HG02970 (cell line): ENCODE data around the gene PPP1R9A.

Experiments
- ATAC-seq: cut with Tn5 transposase; IDR thresholded peaks from one replicate; pipeline ENCODE4 v1.9.1; 2021; ENCODE audit warnings: mild to moderate bottlenecking, moderate library complexity, moderate number of reproducible peaks; ENCODE audit not compliant: unreplicated experiment, low FRiP score

Gene PPP1R9A

DNA sequence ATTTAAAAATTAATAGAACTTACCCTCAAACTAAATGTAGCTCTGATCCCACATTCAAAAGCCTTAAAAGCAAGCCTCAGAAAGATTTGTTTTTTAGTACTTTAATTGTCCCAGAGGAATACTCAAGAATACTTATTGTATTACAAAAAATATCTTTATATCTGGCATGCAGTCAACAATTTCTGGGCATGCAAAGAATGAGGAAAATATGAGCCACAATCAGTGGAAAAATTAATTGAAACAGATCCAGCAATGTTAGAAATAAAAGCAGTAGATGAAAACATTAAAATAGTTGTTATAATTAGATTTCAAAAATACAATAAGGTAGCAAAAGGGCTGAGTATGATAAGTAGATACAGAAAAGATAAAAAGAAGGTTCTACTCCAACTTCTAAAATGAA lies 262.3 kb downstream of the PPP1R9A start:
- ATAC-seq = no peak

GRCh38 chr7:95172420-95172819 lies 265.0 kb downstream of the PPP1R9A start:
- no peak for ATAC-seq

DNA sequence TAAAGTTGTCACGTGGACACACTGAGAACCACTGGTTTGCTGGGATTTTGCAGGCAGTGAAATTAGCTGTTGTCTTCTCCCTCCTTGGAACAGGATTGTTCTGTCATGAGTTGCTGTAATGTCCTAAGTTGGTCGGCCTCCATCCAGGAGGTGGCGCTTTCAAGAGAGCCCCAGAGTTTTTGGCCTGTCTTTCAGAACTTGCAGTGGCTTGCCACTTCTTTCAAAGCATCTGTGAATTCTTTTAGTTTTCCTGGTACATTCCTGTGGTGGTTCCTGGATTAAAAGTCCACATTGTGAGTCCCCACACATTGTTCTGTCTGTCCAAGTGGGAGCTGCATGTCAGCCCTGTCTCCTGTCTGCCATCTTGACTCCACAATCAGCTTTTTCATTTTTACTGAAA lies 283.1 kb downstream of the PPP1R9A start:
- ATAC-seq = no peak

DNA sequence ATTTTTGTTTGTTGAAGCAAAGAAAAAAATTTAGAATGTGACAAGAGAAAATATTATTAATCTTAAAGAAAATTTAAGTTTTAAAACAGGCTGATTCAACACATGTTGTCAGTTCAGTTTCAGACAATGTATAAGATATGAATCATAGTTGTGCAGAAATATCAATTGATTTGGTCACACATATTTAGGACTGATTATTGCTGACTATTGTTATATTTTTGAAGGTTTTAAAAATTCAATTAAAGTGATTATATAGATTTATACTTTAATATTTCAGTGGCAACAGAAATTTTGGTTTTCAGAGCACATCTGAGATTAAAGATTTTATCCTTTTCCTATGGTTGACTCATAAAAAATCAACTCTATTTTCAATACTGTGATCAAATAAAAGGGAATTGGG lies 284.4 kb downstream of the PPP1R9A start:
- ATAC-seq = no peak

GRCh38 chr7:95198863-95199262 lies 291.5 kb downstream of the PPP1R9A start:
- ATAC-seq = no peak

- ATAC-seq = no peak
Observed at GRCh38 chr7:95199779-95200558, 292.6 kb downstream of the PPP1R9A start.

DNA sequence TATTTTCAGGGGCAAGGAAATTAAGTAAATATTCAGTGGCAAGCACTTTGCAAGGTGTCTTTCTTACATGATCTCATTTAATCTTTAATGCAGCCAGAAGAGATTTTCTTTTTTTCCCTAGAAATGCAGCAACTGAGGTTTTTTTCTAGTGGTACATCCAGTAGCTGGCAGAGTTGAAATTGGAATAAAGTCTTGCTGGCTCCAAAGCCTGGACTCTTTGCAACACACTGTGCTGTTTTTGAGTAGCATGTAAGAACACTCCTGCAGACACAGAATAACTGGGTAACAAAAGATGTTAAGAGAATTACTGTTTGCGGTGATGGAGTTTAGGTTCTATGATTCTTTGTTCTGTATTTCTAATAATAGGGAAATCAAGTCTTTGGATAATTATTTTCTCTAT lies 293.3 kb downstream of the PPP1R9A start:
- ATAC-seq = no peak

DNA sequence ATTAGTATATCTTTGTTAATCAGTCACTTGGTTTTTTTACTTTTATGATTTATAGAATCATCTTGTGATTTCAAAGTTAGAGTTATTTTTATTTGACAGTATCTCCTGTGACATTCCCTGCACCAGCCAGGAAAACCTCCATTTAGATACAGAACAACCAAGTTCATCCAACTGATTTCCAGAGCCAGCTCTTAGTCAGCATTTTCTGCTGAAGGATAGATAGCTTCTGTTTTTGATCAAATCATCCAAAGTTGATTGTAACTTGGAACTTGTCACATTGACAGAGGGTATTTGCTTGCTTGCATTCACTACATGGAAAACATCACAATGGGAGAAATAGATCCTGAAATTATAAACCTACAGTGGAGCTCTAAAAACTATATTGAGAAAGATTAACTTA lies 294.3 kb downstream of the PPP1R9A start:
- no peak for ATAC-seq

- no peak for ATAC-seq
Observed at GRCh38 chr7:95204618-95205017, 297.2 kb downstream of the PPP1R9A start.

- ATAC-seq = no peak
Observed at GRCh38 chr7:95205665-95206225, 298.4 kb downstream of the PPP1R9A start.

DNA sequence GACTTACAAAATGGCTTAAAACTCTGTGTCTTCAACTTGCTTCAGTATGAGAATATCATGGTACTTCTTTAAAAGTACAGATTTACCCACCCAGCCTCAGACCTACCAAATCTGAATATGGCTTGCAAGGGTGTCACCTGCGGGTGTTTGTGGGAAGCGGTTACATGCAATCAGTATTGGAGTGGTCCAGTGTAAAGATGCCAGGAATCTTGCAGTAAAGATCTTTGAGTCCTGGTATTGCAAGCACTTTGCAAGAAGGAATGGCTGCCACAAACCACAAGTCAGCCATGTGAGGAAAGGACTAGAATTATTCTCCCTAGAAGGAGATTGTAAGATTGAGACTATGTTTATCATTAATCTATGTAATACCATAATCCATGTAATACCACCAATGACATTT lies 301.9 kb downstream of the PPP1R9A start:
- ATAC-seq = no peak

DNA sequence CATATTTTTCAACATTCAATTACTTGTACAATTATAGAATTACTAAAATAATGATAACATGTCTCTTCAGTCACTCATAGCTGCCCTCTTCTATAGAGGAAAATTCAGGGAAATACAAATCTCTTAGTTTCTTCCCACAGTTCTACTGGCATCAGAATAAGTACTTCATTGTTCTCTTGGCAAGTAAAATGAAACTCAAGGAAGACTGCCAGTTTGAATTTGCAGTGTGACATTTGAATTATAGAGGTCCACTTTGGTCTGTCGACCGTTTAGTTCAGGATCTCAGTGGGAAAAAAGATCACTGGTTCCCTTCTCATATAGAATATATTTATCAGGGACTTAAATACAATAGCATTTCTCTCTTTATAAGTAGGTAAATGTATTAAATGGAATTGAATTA lies 302.4 kb downstream of the PPP1R9A start:
- no peak for ATAC-seq

DNA sequence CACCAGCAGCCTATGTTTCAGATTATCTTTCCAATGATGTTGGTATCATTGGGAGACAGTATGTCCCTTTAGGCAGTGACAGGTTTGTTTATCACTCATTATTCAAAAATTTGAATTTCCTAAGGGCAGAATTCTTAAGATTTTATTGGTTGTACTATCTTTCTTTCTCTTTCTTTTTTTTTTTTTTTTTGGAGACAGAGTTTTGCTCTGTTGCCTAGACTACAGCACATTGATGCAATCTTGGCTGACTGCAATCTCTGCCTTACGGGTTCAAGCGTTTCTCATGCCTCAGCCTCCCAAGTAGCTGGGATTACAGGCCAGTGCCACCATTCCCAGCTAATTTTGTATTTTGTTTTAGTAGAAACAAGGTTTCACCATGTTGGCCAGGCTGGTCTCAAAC lies 305.8 kb downstream of the PPP1R9A start:
- ATAC-seq = no peak

DNA sequence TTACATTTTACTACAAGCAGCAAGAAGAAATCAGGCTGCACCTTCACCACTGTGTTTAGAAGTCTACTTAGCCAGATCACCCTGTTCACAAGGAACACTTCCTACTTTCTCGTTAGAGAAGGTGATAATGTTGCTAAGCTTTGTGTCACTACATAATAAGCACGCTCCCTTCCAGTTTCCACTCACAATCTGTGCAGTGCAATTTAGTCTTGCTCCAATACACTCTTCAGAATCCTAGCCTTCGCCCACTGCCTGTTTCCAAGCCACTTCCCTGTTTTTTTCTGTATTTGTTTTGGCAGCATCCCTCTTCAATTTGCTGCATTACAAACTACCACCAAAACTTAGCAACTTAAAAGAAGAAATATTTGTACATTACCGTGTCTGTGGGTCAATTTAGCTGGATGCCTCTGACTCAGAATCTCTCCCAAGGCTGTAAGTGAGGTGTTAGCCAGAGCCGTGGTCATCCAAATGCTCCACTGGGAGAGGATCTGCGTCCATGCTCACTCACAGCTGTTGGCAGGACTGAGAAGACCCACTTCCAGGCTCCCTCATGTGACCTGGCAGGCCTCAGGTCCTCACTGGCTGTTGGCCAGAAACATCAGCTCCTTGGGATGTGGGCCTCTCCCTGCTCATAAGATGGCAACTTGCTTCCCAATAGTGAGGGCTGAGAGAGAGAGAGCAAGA lies 306.6 kb downstream of the PPP1R9A start:
- ATAC-seq = no peak

DNA sequence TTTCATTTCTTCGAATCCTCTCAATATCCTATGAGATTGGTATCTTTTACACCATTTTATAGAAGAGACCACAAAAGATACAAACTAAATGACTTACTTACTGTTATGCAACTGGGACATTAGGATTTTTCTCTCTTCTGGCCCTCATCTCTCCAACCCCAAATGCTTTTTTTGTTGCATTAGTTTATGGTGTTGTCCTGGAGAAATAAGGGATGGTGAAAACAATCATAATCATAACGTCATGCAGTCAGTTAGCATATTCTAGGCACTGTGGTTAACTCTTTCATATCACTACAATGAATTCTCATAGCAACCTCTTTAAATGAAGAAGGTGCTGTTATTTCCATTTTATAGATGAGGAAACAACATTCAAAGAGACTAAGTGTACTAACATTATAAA lies 312.3 kb downstream of the PPP1R9A start:
- no peak for ATAC-seq

GRCh38 chr7:95220328-95220727 lies 312.9 kb downstream of the PPP1R9A start:
- no peak for ATAC-seq

DNA sequence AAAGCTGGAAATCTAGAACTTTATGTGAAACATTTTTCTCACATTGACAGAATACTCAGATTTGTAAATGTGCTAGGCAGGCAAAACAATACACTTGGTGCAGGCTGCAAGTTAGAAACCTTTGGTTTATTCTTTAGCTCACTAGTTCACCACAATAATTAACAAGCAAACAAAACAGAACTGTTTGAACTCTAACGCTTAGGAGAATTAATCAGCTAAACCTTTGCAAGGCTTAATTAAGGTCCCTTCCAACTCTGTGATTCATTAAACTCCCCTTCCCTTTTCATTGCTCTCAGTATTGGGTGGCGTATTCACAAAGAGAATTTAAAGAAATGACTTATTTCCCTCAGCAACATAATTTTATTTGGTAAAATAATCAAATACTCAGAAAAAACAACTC lies 317.9 kb downstream of the PPP1R9A start:
- no peak for ATAC-seq

DNA sequence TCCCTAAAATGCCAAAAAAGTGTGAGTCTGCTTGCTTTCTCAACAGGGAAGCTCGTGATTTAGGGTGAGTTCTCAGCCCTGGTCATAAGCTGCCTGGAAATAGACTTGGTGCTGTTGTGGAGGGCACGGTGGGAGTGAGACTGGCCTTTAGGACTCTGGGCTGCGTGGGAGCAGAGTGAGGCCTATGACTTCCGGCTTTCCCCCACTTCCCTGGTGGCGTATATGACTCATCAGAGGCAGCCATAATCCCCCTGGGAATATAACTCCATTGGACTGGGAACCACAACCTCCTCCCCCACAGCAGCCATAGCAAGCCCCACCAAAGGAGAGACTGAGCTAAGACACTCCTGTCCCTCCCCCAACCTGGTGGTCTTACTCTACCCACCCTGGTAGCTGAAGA lies 321.9 kb downstream of the PPP1R9A start:
- ATAC-seq = no peak

DNA sequence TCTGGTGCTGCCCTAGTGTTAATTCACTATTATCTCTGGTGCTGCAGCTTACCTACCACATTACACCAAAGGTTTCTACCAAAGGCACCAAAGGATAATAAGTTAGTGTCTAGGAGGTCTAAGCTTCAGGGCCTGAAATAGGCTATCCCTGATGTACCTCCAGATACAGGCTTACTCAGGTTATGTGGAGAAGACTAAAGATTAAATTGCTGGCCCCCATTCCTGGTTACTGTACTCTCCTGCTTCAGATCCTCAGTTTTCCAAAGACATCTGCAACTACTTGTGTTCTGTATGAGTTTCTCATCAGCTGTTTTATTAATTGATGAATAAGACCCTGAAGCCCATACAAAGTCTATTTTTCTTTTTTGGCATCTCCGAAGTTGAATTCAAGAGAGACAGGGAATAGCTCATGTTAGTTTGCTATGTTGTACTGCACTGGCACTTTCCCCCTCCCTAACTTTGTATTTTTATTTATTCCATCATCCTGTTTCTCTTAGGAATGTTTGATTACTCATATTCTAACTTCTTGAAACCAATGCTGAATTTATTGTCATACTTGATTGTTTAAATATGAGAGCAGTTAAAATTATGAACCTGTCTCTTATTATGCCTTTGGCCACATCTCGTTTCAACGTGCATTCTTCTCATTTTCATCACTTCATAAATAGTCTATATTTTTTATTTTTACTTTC lies 331.0 kb downstream of the PPP1R9A start:
- ATAC-seq = no peak

- no peak for ATAC-seq
Observed at GRCh38 chr7:95240921-95241320, 333.5 kb downstream of the PPP1R9A start.

- no peak for ATAC-seq
Observed at GRCh38 chr7:95242266-95242665, 334.9 kb downstream of the PPP1R9A start.
